HG03045 (cell line): ENCODE measurements around the gene TPK1.
"Not testable (repeated sequence)": the region's sequence is repeated elsewhere in the genome, so short reads cannot be mapped to it uniquely, and the experiment has no call there.

Source experiments
- ATAC-seq: cut with Tn5 transposase; IDR thresholded peaks from one replicate; pipeline ENCODE4 v1.9.1; 2021; ENCODE audit warnings: mild to moderate bottlenecking, moderate library complexity; ENCODE audit not compliant: unreplicated experiment

TPK1 gene

GRCh38 chr7:144824360-144824759 lies 11.5 kb downstream of the TPK1 start:
- ATAC-seq, result no peak

GRCh38 chr7:144822223-144822622 lies 13.6 kb downstream of the TPK1 start:
- no peak for ATAC-seq

GRCh38 chr7:144821067-144821466 lies 14.8 kb downstream of the TPK1 start:
- ATAC-seq, result peak; percentile 43

GRCh38 chr7:144820552-144820951 lies 15.3 kb downstream of the TPK1 start:
- ATAC-seq, result no peak

- ATAC-seq, result no peak
Measured at GRCh38 chr7:144819566-144819965, 16.3 kb downstream of the TPK1 start.

- peak; percentile 64 for ATAC-seq
Measured at GRCh38 chr7:144818511-144818910, 17.3 kb downstream of the TPK1 start.

- ATAC-seq, result no peak
Measured at GRCh38 chr7:144817001-144817400, 18.9 kb downstream of the TPK1 start.

- ATAC-seq, result no peak
Measured at GRCh38 chr7:144814299-144814698, 21.6 kb downstream of the TPK1 start.

GRCh38 chr7:144812379-144813283 lies 23.2 kb downstream of the TPK1 start:
- peak; percentile 86 for ATAC-seq

GRCh38 chr7:144805627-144806239 lies 30.1 kb downstream of the TPK1 start:
- ATAC-seq, result no peak

- ATAC-seq, result not testable (repeated sequence)
Measured at GRCh38 chr7:144800678-144801436, 35.0 kb downstream of the TPK1 start.

- ATAC-seq, result no peak
Measured at GRCh38 chr7:144796919-144797318, 38.9 kb downstream of the TPK1 start.

GRCh38 chr7:144792050-144792449 lies 43.8 kb downstream of the TPK1 start:
- ATAC-seq, result no peak

GRCh38 chr7:144791488-144791887 lies 44.4 kb downstream of the TPK1 start:
- no peak for ATAC-seq

- no peak for ATAC-seq
Measured at GRCh38 chr7:144787127-144787526, 48.7 kb downstream of the TPK1 start.

GRCh38 chr7:144786522-144786921 lies 49.3 kb downstream of the TPK1 start:
- no peak for ATAC-seq

- ATAC-seq, result no peak
Measured at GRCh38 chr7:144786079-144786478, 49.8 kb downstream of the TPK1 start.

- ATAC-seq, result no peak
Measured at GRCh38 chr7:144785521-144785920, 50.3 kb downstream of the TPK1 start.

- no peak for ATAC-seq
Measured at GRCh38 chr7:144784943-144785342, 50.9 kb downstream of the TPK1 start.

GRCh38 chr7:144784441-144784840 lies 51.4 kb downstream of the TPK1 start:
- ATAC-seq, result no peak

- no peak for ATAC-seq
Measured at GRCh38 chr7:144782883-144783282, 53.0 kb downstream of the TPK1 start.
